GM18519 (cell line): ENCODE measurements around the gene FDCSP.
A peak's percentile ranks its signal among the peaks of the same experiment; 100 is the strongest.
"Not testable (repeated sequence)": the region's sequence is repeated elsewhere in the genome, so short reads cannot be mapped to it uniquely, and the experiment has no call there.

Experiments
- ATAC-seq: cut with Tn5 transposase; IDR thresholded peaks from one replicate; pipeline ENCODE4 v1.9.1; 2021; ENCODE audit warnings: mild to moderate bottlenecking, moderate library complexity; ENCODE audit not compliant: unreplicated experiment, low FRiP score

Gene FDCSP

GRCh38 chr4:70225824-70226223, at the start of gene FDCSP:
Gene FDCSP, plus strand, starts transcription at chr4:70226124. Its CDS starts 5,071 bp downstream, at chr4:70231195.
- no peak for ATAC-seq

DNA sequence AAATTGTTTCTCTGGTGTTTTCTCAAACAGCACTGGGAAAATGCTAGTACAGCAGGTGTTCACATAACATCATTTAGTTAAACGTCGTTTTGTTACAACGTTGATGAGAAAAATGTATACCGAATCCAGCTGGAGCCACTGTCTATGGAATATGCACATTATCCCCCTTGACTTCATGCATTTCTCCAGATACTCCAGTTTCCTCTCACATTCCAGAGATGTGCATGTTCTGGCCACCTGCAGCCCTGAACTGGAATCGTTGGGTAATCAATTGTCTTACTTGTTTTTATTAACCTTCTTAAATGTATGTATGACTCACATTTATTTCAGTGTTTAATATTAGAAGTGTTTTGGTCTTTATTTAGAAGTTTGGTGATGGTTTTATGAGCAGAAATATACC, 48.8 kb upstream of the FDCSP start:
- ATAC-seq = no peak

DNA sequence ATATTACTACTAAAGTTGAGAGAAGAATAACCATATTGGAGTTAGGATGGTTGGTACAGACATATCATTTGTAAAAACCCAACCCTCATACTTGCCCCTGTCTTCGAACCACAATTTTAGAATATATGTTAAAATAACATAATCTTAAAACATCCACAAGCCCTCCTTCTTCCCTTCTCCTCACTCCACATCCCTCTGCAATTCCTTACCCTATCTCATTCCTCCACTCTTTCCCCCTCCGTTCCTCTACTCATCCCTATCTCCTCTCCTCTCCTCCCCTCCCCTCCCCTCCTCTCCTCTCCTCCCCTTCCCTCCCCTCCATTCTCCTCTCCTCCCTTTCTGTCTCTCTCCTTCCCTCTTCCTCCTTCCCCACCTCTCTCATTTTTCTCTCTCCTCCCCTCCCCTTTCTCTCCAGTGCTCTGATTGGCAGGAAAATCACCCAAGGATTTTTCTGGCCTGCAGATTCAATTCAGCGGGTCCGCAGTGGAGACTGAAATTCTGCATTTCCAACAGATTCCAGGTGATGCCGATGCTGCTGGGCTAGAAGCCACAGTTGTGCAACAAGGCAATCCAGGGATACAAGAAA, 47.8 kb upstream of the FDCSP start:
- no peak for ATAC-seq

GRCh38 chr4:70179811-70180210, 46.1 kb upstream of the FDCSP start:
- no peak for ATAC-seq

- no peak for ATAC-seq
These were observed 44.1 kb upstream of the FDCSP start for GRCh38 chr4:70181864-70182263.

DNA sequence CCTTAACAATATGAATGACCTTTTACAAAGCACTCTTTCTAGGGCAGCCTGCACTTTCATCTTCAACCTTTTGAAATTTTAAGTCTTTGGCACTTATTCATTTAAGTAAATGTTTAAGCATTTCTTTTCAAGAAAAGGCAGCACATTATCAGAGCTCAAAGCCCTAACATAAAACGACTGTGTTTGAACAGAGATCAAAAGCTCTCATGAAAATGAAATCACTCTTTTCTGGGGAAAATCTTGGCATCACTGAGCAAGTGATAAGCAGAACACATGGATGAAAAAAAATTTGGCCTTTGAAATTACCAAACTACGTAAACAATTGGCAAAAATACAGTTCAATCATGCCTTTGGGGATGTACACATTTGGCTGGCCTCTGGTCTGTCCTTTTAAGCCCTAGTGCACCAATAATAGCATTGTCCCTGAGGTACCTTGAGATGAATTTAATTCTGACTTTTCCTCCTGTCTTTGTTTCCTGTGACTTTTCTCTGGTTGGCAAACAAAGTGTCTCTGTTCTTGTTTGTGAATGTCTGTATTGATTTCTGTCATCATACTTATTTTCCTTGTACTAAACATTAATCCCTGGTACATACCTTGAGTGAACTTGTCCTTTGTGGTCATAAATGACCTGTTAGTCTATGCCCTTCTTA, 43.3 kb upstream of the FDCSP start:
- no peak for ATAC-seq

DNA sequence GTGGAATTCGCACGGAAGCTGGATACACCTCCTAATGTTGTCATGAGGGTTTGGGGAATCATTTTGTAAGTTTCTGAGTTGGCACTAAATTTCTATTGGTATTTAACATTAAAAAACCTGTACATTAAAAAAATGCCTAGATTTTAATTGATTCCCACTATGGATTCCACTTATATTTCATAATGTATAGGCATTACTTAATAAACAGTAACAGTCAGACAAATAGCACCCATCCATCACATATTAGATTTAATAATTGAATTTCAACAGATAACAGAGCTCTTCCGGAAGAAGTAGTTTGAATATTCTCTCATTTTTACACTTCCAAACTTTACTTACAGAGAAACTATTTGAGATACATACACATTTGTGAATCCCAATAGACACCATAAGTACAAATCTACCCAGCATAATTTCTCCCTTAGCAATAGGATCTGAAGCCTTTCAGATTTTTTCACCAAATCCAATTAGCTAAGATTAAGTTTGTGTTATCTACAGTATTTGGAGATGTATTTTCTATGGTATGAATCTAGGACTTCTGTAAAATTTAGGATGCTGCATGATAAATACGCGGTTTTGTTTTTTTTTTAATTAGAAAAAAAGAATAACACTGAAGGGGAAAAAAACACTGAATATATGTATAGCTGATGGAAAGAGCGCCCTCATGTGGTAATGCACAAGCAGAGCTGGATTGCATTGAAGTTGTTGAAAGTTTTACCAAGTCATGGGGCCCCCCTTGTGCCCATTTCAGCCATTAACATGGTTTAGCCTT, 42.6 kb upstream of the FDCSP start:
- ATAC-seq = peak; percentile 83

DNA sequence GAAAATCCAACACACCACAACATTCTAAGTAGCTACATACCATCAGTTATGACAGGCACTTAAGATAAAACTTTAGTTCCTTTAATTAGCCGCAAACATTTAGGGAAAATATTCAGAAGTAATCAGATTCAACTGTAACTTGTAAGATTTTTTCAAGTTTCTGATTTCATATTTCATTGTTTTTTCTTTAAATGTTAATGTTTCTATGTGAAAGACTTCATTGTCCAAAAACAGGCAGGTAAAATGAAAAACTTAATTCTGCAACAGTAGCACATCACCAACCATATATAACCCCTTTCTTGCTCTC, 42.0 kb upstream of the FDCSP start:
- ATAC-seq = no peak

DNA sequence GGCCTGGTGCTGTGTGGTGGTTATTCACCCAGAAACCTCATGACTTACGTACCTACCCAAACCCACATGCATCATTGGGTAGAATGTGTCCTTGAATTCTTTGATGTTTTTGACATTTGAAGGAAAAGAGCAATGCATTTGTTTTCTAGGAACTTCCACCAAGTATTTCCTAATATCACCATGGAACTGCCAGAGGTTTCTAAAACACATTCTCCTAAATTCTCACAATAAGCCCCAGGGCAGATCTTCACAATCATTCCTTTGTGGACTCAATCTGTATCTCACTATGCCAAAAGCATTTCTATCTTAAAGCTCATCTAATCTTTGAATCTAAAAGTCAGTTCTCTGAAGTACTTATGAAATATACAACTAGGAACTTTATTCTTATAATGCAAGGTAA, 38.7 kb upstream of the FDCSP start:
- ATAC-seq = no peak

- no peak for ATAC-seq
These were observed 35.3 kb upstream of the FDCSP start for GRCh38 chr4:70190579-70190978.

DNA sequence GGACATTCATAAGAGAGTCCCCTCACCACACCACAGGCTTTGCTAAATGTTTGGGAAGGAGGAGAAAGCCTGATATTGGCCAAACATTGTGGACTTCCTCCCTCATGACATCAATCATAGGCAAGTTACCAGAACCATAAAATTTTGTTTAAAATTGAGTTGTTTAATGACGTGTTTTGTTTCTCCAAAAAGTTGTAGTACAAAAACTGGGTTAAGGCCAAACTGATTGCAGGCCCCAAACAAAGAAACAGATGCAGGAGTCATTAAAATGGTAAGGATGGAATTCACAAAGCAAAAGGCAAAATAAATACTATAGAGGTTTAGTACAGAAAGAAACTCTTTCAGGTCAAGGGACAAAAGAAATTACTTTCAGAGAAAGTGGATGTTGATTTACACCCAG, 34.3 kb upstream of the FDCSP start:
- no peak for ATAC-seq

GRCh38 chr4:70192895-70193294, 33.0 kb upstream of the FDCSP start:
- ATAC-seq = no peak

DNA sequence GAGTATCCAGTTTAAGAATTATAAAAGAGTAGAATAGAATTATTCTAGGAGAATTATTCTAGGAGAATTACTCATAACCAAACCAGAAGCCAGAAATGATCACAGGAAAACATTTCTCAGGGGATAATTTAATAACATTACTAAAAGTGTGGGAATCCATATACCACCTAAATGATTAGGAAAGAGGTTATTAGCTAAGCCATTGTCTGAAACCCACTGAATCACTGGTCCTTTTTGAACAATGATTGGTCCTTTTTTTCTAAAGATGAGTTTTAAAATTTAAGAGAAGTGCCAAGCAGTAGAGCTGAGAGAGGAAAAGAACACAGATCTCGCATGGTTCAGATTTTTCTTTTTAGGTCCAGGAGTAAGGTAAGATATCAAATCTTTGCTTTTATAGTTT, 30.5 kb upstream of the FDCSP start, which contains the start of gene ODAM:
Gene ODAM, plus strand, starts transcription at position 301 of the 400 bp plus-strand sequence. CDS start 819 bp downstream, outside the sequence.
- no peak for ATAC-seq

- no peak for ATAC-seq
These were observed 29.1 kb upstream of the FDCSP start for GRCh38 chr4:70196857-70197256.

DNA sequence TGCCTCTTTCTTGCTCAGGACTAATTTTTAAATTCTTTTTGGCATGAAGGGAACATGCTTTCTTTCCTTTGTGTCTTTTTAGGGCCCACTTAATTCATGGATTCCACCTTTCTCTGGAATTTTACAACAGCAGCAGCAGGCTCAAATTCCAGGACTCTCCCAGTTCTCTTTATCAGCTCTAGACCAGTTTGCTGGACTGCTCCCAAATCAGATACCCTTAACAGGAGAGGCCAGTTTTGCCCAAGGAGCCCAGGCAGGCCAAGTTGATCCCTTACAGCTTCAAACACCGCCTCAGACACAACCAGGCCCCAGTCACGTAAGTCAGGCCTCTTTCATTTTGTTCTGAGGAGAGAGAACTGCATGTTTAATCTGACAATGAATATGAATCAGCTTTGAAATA, 28.1 kb upstream of the FDCSP start:
- no peak for ATAC-seq

- no peak for ATAC-seq
These were observed 22.3 kb upstream of the FDCSP start for GRCh38 chr4:70203601-70204000.

DNA sequence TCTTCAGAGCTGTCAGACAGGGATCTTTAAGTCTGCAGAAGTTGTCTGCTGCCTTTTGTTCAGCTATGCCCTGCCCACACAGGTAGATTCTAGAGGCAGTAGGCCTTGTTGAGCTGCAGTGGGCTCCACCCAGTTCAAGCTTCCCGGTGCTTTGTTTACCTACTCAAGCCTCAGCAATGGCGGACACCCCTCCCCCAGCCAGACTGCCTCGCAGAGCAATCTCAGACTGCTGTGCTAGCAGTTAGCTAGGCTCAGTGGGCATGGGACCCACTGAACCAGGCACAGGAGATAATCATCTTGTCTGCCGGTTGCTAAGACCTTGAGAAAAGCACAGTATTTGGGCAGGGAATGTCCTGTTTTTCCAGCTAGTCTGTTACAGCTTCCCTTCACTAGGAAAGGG, 13.2 kb upstream of the FDCSP start:
- ATAC-seq = not testable (repeated sequence)

- ATAC-seq = not testable (repeated sequence)
These were observed 9.8 kb upstream of the FDCSP start for GRCh38 chr4:70216109-70216508.

GRCh38 chr4:70216550-70216949, 9.4 kb upstream of the FDCSP start:
- not testable (repeated sequence) for ATAC-seq

GRCh38 chr4:70221389-70221788, 4.5 kb upstream of the FDCSP start:
- ATAC-seq = not testable (repeated sequence)

GRCh38 chr4:70221818-70222217, 4.1 kb upstream of the FDCSP start:
- not testable (repeated sequence) for ATAC-seq

DNA sequence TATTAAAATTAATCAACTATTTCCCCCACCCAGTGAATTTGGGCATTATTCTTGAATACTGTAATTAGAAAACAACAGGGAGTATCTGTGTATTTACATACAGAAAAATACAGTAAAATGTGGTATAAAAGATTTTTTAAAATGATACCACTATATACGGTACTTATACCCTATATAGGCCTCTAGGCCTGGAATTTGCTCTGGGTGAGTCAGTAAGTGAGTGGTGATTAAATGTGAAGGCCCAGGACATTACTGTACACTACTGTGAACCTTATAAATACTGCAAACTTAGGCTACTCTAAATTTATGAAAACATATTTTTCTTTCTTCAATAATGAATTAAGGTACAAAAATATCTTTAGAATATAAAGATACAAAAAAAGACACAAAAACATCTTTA, 10.2 kb downstream of the FDCSP start:
- ATAC-seq = no peak
